Stomach (tissue), 9 donors: ENCODE measurements around the gene GTPBP4. TPM values are rescaled to one million over a fixed set of nuclear protein-coding genes. Genes with fewer than 3 reads are reported as not detected.

Source experiments
- DNase-seq, 2 donors: peaks; one replicate each; pipeline versions ENCODE4 v3.0.0 to v3.0.0-alpha.2; 2013 to 2019
- H3K27ac ChIP-seq, 5 donors: fragments of 200-600 bp in 4 of 5; sonication (generic) in 4 of 5; one replicate each; pipeline ENCODE4 v1.5.1; 2013 to 2019; ENCODE audit warnings: mild to moderate bottlenecking in 1 of 5, moderate library complexity in 1 of 5
- H3K27me3 ChIP-seq, 3 donors: fragments of 200-600 bp; sonication (generic); one replicate each; pipeline ENCODE4 v1.5.1; 2017 to 2019; ENCODE audit warnings: mixed run types in 1 of 3
- H3K36me3 ChIP-seq, 4 donors: fragments of 200-600 bp; sonication (generic); 1 replicate in 3 of 4; 2 replicates in 1 of 4; pipeline ENCODE4 v1.5.1; 2016 to 2019
- H3K4me1 ChIP-seq, 4 donors: fragments of 200-600 bp; sonication (generic); one replicate each; pipeline ENCODE4 v1.5.1; 2016 to 2019
- H3K4me3 ChIP-seq, 4 donors: fragments of 200-600 bp; sonication (generic) in 3 of 4; one replicate each; pipeline ENCODE4 v1.5.1; 2016 to 2019; ENCODE audit warnings: mild to moderate bottlenecking in 1 of 4
- H3K9me3 ChIP-seq, 4 donors: fragments of 200-600 bp; sonication (generic); one replicate each; pipeline ENCODE4 v1.5.1; 2016 to 2019
- EP300 ChIP-seq: sonication (generic); formaldehyde crosslinking; IDR thresholded peaks from one replicate; pipeline ENCODE4 v1.6.1; 2017; ENCODE audit warnings: antibody characterized with exemption
- POLR2A ChIP-seq, 4 donors: fragments of 450-650 bp; IDR thresholded peaks; one replicate each; pipeline ENCODE4 v1.6.1; 2016; ENCODE audit warnings: antibody characterized with exemption in 4 of 4, control low read depth in 2 of 4, mild to moderate bottlenecking in 1 of 4, moderate library complexity in 1 of 4
- POLR2AphosphoS5 ChIP-seq, 3 donors: sonication (generic); formaldehyde crosslinking; IDR thresholded peaks; one replicate each; pipeline ENCODE4 v1.6.1; 2016; ENCODE audit warnings: antibody characterized with exemption in 3 of 3
- WGBS, 5 donors: extraction: QIAGEN DNeasy Blood & Tissue Kit in 3 of 5; methylation state at CpG; one replicate each; pipeline versions ENCODE4 v1.1.5 to v1.1.7; 2013 to 2018; 5-methylcytosine and 5-hydroxymethylcytosine counted together
- intact Hi-C: fragments of 100-400 bp; cut with DNase I; formaldehyde crosslinking; loops from one replicate; pipeline ENCODE4 v1.15.1; 2023; ENCODE audit warnings: low total_unique reads
- polyA plus RNA-seq, 3 donors: library from polyadenylated mRNA; stranded (reverse); fragments of 200-250 nt; gene quantifications; one replicate each; pipeline ENCODE4 v1.2.3, GENCODE V29; 2013
- total RNA-seq, 5 donors: library from RNA; depleted of rRNA; stranded (reverse); fragments of >200 nt; gene quantifications; one replicate each; pipeline versions ENCODE4 v1.1.0 to v1.2.3, GENCODE V29; 2014 to 2016
- TF ChIP-seq, protein P1 (sequence below), 7 experiments: fragments of 450-650 bp in 4 of 7; fragments of 200-600 bp in 3 of 7; sonication (generic) in 3 of 7; IDR thresholded peaks; one replicate each; pipeline ENCODE4 v1.5.1; 2016 to 2019; ENCODE audit warnings: antibody characterized with exemption in 7 of 7, control low read depth in 2 of 7, mild to moderate bottlenecking in 1 of 7
- donor health status: healthy with polysubstance abuse.
- donor health status: Bipolar disorder and iron deficiency.
- donor health status: healthy.

Gene GTPBP4
- total and polyA plus RNA-seq, 8 donors: 8.8 to 61.7 (median 16.8) TPM

DNA sequence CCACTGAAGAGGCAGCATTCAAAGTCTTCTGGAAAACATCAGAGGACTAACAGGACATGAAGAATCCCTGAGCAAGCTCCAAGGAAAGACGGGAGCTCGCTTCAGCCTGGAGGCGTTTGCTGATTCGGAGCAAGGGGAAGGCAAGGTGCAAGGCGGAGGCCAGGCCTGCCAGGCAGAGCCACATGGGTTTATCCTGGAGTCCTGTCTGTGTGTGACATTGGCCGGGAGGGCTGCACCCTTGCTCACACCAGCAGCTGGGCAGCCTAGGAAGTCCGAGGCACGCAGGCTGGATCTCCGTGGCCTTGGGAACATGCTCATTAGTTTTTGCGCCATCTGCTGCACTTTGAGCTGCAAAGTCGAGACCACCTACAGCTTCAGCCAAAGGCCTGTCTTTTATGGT, 34.4 kb upstream of the GTPBP4 start:
- no peak for TF ChIP-seq POLR2A (IDR thresholded peaks at IDR 0.05)
- TF ChIP-seq EP300: no peak
- TF ChIP-seq, protein P1, sequence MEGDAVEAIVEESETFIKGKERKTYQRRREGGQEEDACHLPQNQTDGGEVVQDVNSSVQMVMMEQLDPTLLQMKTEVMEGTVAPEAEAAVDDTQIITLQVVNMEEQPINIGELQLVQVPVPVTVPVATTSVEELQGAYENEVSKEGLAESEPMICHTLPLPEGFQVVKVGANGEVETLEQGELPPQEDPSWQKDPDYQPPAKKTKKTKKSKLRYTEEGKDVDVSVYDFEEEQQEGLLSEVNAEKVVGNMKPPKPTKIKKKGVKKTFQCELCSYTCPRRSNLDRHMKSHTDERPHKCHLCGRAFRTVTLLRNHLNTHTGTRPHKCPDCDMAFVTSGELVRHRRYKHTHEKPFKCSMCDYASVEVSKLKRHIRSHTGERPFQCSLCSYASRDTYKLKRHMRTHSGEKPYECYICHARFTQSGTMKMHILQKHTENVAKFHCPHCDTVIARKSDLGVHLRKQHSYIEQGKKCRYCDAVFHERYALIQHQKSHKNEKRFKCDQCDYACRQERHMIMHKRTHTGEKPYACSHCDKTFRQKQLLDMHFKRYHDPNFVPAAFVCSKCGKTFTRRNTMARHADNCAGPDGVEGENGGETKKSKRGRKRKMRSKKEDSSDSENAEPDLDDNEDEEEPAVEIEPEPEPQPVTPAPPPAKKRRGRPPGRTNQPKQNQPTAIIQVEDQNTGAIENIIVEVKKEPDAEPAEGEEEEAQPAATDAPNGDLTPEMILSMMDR (IDR thresholded peaks at IDR 0.05): no peak
- TF ChIP-seq POLR2AphosphoS5 (IDR thresholded peaks at IDR 0.05): no peak
- Histone ChIP-seq H3K27me3 (no peaks in the 10 kb centered on the region), H3K9me3 (no peaks in the 10 kb centered on the region), H3K4me1 (peaks cover 0 to 8% (median 2%) of the 10 kb centered on the region in 4 donors), H3K27ac (no peak overlapping the region), H3K36me3 (no peaks in the 10 kb centered on the region), H3K4me3 (no peak overlapping the region)
- DNase-seq: no peak
- intact Hi-C loops: no loop called here
- 77 to 95% (median 94%) methylated on average over 6 to 11 of the region's 11 CpGs for WGBS, 5 donors

DNA sequence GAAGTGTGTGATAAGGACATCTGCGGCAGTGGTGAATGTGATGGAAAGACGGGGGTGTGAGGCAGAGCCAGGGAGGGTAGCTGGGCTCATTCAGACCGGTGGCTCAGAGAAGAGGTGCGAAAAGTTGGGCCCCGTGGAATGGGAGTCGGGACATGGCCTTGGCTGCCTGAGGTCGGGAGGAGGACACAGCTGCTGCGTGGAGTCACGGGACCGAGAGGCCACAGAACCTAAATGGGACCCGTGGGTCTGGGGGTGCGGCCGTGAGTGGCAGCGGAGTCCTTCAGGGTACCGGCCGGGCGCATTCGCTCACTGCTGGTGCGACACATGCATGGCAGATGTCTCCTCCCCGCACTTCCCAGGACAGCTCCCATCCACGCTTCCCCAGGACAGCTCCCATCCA, 33.8 kb upstream of the GTPBP4 start:
- Histone ChIP-seq H3K27me3 (no peaks in the 10 kb centered on the region), H3K9me3 (no peaks in the 10 kb centered on the region), H3K36me3 (no peaks in the 10 kb centered on the region), H3K4me3 (no peak overlapping the region), H3K4me1 (peaks cover 0 to 8% (median 2%) of the 10 kb centered on the region in 4 donors), H3K27ac (no peak overlapping the region)
- WGBS, 5 donors: 90 to 96% (median 94%) methylated on average over 21 of the region's 21 CpGs
- no peak for DNase-seq
- TF ChIP-seq POLR2A (IDR thresholded peaks at IDR 0.05): no peak
- no peak for TF ChIP-seq EP300
- TF ChIP-seq, protein P1 (IDR thresholded peaks at IDR 0.05): no peak
- TF ChIP-seq POLR2AphosphoS5 (IDR thresholded peaks at IDR 0.05): no peak
- intact Hi-C loops: no loop called here

DNA sequence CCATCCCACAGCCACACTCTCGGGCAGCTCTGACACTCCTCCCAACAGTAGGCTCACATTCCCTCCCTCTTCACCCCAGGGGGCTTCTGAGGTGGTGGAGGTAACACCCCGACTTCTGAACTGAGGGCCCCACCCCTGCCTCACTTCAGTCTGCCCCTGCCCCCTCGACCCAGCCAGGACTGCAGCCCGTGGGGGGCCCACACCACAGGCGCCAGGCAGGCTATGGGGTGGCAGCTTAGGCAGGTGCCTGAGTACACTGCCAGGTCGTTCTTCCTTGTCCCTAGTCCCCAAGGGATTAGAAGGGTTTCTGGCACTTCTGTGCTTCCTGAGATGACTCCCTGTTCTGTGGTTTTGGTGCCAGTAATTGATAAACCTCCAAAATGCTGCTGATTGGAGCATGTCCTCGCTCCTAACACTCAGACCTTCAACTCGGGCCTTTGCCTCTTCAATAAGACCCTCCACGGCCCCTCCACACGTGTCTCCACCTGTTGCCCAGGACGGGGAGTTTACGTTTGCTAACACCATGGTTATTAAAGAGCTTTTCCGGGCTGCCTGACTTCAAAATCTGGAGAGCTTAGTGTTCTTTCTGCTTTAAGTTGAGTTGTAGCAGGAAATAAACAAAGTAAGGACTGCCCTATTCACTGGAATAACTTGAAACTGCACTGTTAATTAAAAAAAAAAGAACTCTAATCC, 33.0 kb upstream of the GTPBP4 start:
- no peak for TF ChIP-seq POLR2AphosphoS5 (IDR thresholded peaks at IDR 0.05)
- no peak for TF ChIP-seq POLR2A (IDR thresholded peaks at IDR 0.05)
- TF ChIP-seq, protein P1 (IDR thresholded peaks at IDR 0.05): no peak
- no peak for TF ChIP-seq EP300
- WGBS, 5 donors: 28 to 37% (median 34%) methylated on average over 11 to 13 of the region's 13 CpGs
- no peaks in the 10 kb centered on the region for H3K36me3 ChIP-seq
- H3K9me3 ChIP-seq: no peaks in the 10 kb centered on the region
- H3K4me3 ChIP-seq: no peak overlapping the region
- no peak for DNase-seq
- H3K27ac ChIP-seq: peak overlapping the region in 1 of 5 donors; percentile 62
- peaks cover 0 to 8% (median 2%) of the 10 kb centered on the region in 4 donors for H3K4me1 ChIP-seq
- intact Hi-C loops: no loop called here
- no peaks in the 10 kb centered on the region for H3K27me3 ChIP-seq

DNA sequence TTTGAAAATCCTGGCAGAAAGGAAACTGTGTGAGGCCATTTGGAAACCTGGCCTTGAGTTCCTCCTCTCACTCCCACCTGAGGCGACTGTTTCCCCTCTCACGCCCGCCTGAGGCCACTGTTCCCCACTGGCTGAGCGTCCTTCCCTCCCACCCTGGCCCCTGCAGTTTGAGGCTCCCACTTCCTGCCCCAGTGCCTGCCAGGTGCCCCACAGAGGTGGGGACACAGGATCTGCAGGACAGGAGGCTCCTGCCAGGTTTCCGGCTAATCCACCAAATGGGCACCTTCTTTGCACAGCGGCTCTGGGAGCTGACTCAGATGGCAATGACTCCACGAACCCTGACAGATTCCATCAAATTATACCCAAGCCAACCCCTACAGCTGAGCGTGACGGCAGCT, 32.4 kb upstream of the GTPBP4 start:
- Histone ChIP-seq H3K9me3 (no peaks in the 10 kb centered on the region), H3K27ac (peak overlapping the region in 1 of 5 donors; percentile 62)
- TF ChIP-seq, protein P1 (IDR thresholded peaks at IDR 0.05): no peak
- TF ChIP-seq POLR2AphosphoS5 (IDR thresholded peaks at IDR 0.05) (no peak), POLR2A (IDR thresholded peaks at IDR 0.05) (no peak), EP300 (no peak)

More for the DNA sequence above, 32.4 kb upstream of the GTPBP4 start:
- Histone ChIP-seq H3K36me3 (no peaks in the 10 kb centered on the region), H3K4me1 (peaks cover 0 to 8% (median 2%) of the 10 kb centered on the region in 4 donors), H3K27me3 (no peaks in the 10 kb centered on the region), H3K4me3 (no peak overlapping the region)
- DNase-seq: peak in 1 of 2 donors; percentile 67
- intact Hi-C loops: no loop called here
- 68 to 74% (median 72%) methylated on average over 8 to 9 of the region's 9 CpGs for WGBS, 5 donors
